ENCODE data around the gene NUMBL.

The NUMBL gene

GRCh38 chr19:40716482-40717324 is 26.3 kb upstream of the NUMBL start, which contains the start of the genes COQ8B and ITPKC:
TSS of gene COQ8B (minus strand) at chr19:40716886. CDS start at chr19:40714632, 2,254 bp downstream.
TSS of gene ITPKC (plus strand) at chr19:40717112. CDS start at chr19:40717136, 24 bp downstream.
- DNase-seq (ENCODE audit: low read depth in 4 of 4, low spot score in 1 of 4), result peak; percentile 99 to 100 (median 100)

- DNase-seq (ENCODE audit: low read depth in 4 of 4, low spot score in 1 of 4), result peak in 3 of 4 experiments; percentile 45 to 69 (median 51)
Observed at GRCh38 chr19:40716031-40716481, 25.6 kb upstream of the NUMBL start.

GRCh38 chr19:40714441-40715299 is 24.2 kb upstream of the NUMBL start:
- DNase-seq (ENCODE audit: low read depth in 4 of 4, low spot score in 1 of 4), result peak; percentile 74 to 90 (median 86)

GRCh38 chr19:40713939-40714338 is 23.5 kb upstream of the NUMBL start:
- DNase-seq (ENCODE audit: low read depth in 4 of 4, low spot score in 1 of 4), result no peak

- no peak for DNase-seq (ENCODE audit: low read depth in 4 of 4, low spot score in 1 of 4)
Observed at GRCh38 chr19:40709817-40710216, 19.4 kb upstream of the NUMBL start.

- DNase-seq (ENCODE audit: low read depth in 4 of 4, low spot score in 1 of 4), result no peak
Observed at GRCh38 chr19:40707615-40708014, 17.2 kb upstream of the NUMBL start.

- no peak for DNase-seq (ENCODE audit: low read depth in 4 of 4, low spot score in 1 of 4)
Observed at GRCh38 chr19:40705950-40706619, 15.6 kb upstream of the NUMBL start.

GRCh38 chr19:40705362-40705651 is 14.9 kb upstream of the NUMBL start:
- no peak for DNase-seq (ENCODE audit: low read depth in 4 of 4, low spot score in 1 of 4)

GRCh38 chr19:40704491-40705361 is 14.3 kb upstream of the NUMBL start:
- no peak for DNase-seq (ENCODE audit: low read depth in 4 of 4, low spot score in 1 of 4)

GRCh38 chr19:40703029-40703755 is 12.7 kb upstream of the NUMBL start:
- no peak for DNase-seq (ENCODE audit: low read depth in 4 of 4, low spot score in 1 of 4)

- DNase-seq (ENCODE audit: low read depth in 4 of 4, low spot score in 1 of 4), result no peak
Observed at GRCh38 chr19:40702337-40703012, 12.0 kb upstream of the NUMBL start.

GRCh38 chr19:40701758-40702157 is 11.3 kb upstream of the NUMBL start:
- DNase-seq (ENCODE audit: low read depth in 4 of 4, low spot score in 1 of 4), result no peak

- no peak for DNase-seq (ENCODE audit: low read depth in 4 of 4, low spot score in 1 of 4)
Observed at GRCh38 chr19:40700083-40700482, 9.6 kb upstream of the NUMBL start.

- no peak for DNase-seq (ENCODE audit: low read depth in 4 of 4, low spot score in 1 of 4)
Observed at GRCh38 chr19:40697007-40697406, 6.6 kb upstream of the NUMBL start.

- DNase-seq (ENCODE audit: low read depth in 4 of 4, low spot score in 1 of 4), result no peak
Observed at GRCh38 chr19:40695881-40696280, 5.4 kb upstream of the NUMBL start.

- no peak for DNase-seq (ENCODE audit: low read depth in 4 of 4, low spot score in 1 of 4)
Observed at GRCh38 chr19:40693896-40694295, 3.4 kb upstream of the NUMBL start.

- DNase-seq (ENCODE audit: low read depth in 4 of 4, low spot score in 1 of 4), result no peak
Observed at GRCh38 chr19:40693150-40693788, 2.8 kb upstream of the NUMBL start.

- no peak for DNase-seq (ENCODE audit: low read depth in 4 of 4, low spot score in 1 of 4)
Observed at GRCh38 chr19:40692212-40692551, 1.7 kb upstream of the NUMBL start.
